ENCODE data around the gene SNCB.

Gene SNCB

GRCh38 chr5:176654856-176655255, 24.5 kb upstream of the SNCB start:
- DNase-seq (ENCODE audit: low spot score): no peak
- TF ChIP-seq CTCF (IDR thresholded peaks at IDR 0.05; ENCODE audit: extremely low read depth, missing control alignments): no peak

GRCh38 chr5:176653401-176654385, 23.4 kb upstream of the SNCB start:
- TF ChIP-seq CTCF (IDR thresholded peaks at IDR 0.05; ENCODE audit: extremely low read depth, missing control alignments): no peak
- DNase-seq (ENCODE audit: low spot score): no peak

GRCh38 chr5:176652136-176652535, 21.8 kb upstream of the SNCB start:
- TF ChIP-seq CTCF (IDR thresholded peaks at IDR 0.05; ENCODE audit: extremely low read depth, missing control alignments): no peak
- DNase-seq (ENCODE audit: low spot score): no peak

- DNase-seq (ENCODE audit: low spot score): no peak
- TF ChIP-seq CTCF (IDR thresholded peaks at IDR 0.05; ENCODE audit: extremely low read depth, missing control alignments): no peak
Observed at GRCh38 chr5:176651472-176651980, 21.2 kb upstream of the SNCB start.

- no peak for TF ChIP-seq CTCF (IDR thresholded peaks at IDR 0.05; ENCODE audit: extremely low read depth, missing control alignments)
- DNase-seq (ENCODE audit: low spot score): no peak
Observed at GRCh38 chr5:176650354-176650884, 20.1 kb upstream of the SNCB start.

- TF ChIP-seq CTCF (IDR thresholded peaks at IDR 0.05; ENCODE audit: extremely low read depth, missing control alignments): no peak
- DNase-seq (ENCODE audit: low spot score): no peak
Observed at GRCh38 chr5:176648474-176649194, 18.3 kb upstream of the SNCB start.
